ENCODE measurements around the gene FAM184A. TPM values are rescaled to one million over a fixed set of nuclear protein-coding genes. Genes with fewer than 3 reads are reported as not detected.

Gene FAM184A
- total RNA-seq, 2 experiments from 2014 or later, result 3.2 to 4.8 TPM

DNA sequence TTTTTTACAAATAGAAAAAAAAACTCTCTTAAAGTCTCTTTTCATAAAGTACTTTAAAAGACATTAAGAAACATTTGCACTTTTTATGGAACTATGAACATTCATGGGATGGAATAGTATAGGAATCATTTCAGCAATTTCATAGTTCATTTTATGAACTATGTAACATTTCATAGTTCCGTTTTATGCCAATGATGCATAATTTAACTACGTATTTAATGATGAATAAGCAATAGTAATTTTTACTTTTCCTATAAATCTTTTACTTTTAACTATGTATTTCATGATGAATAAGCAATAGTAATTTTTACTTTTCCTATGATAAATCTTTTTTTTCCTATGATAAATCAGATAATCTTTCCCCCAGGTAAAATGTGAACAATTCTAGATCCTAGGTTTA, 47.7 kb downstream of the FAM184A start:
- no peak for TF ChIP-seq CTCF (IDR thresholded peaks at IDR 0.05)

GRCh38 chr6:119028091-119028490, 50.4 kb downstream of the FAM184A start:
- ATAC-seq (no peak), DNase-seq (no peak)
- H3K27ac Mint-ChIP-seq, result no peak overlapping the region
- H3K27me3 Mint-ChIP-seq, result no peaks in the 10 kb centered on the region
- intact Hi-C loops (cut with micrococcal nuclease), result no loop called here
- POLR2A ChIA-PET, result interaction anchor here (1.1 kb wide), 1 partner anchor 41 kb away, joined by 3 read pairs; no protein-coding TSS in a partner anchor
- TF ChIP-seq CTCF (IDR thresholded peaks at IDR 0.05), result no peak
- no peaks in the 10 kb centered on the region for H3K4me1 Mint-ChIP-seq (ENCODE audit: low read depth)
- H3K4me3 Mint-ChIP-seq, result no peak overlapping the region
- CTCF ChIA-PET, result no interaction called here
- H3K9me3 Mint-ChIP-seq, result no peaks in the 10 kb centered on the region
- no peaks in the 10 kb centered on the region for H3K36me3 Mint-ChIP-seq (ENCODE audit: low read depth)

More for the DNA sequence above, 47.7 kb downstream of the FAM184A start:
- intact Hi-C loops (cut with micrococcal nuclease), result no loop called here
- Mint-ChIP-seq H3K27me3 (no peaks in the 10 kb centered on the region), H3K36me3 (ENCODE audit: low read depth) (no peaks in the 10 kb centered on the region), H3K27ac (no peak overlapping the region), H3K4me1 (ENCODE audit: low read depth) (no peaks in the 10 kb centered on the region), H3K4me3 (no peak overlapping the region), H3K9me3 (no peaks in the 10 kb centered on the region)
- ATAC-seq (no peak), DNase-seq (no peak)
- ChIA-PET POLR2A (no interaction called here), CTCF (no interaction called here)

- CTCF ChIA-PET, result no interaction called here
Measured at GRCh38 chr6:119027465-119027864, 51.0 kb downstream of the FAM184A start.

DNA sequence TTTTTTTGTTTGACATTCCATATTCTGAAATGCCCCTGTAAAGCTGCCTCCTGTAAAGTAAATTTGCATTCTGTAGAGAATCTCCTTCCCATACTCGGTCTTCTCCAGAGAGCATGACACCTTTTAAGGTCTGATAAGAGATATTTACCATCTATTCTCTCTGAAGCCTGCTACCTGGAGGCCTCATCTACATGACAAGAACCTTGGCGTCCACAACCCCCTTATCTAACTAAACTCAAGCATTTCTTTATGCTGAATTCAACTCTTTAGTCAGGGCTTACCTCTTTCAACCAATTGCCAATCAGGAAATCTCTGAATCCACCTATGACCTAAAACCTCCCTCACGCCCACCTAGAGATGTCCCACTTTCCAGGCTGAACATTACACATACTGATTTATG, 51.6 kb downstream of the FAM184A start:
- no peak for DNase-seq
- Mint-ChIP-seq H3K36me3 (ENCODE audit: low read depth) (no peaks in the 10 kb centered on the region), H3K9me3 (no peaks in the 10 kb centered on the region), H3K27me3 (no peaks in the 10 kb centered on the region), H3K4me1 (ENCODE audit: low read depth) (no peaks in the 10 kb centered on the region), H3K27ac (no peak overlapping the region), H3K4me3 (no peak overlapping the region)
- CTCF ChIA-PET, result no interaction called here
- intact Hi-C loops (cut with micrococcal nuclease), result no loop called here
- POLR2A ChIA-PET, result no interaction called here
- ATAC-seq, result no peak
- no peak for TF ChIP-seq CTCF (IDR thresholded peaks at IDR 0.05)

More at GRCh38 chr6:119027465-119027864, 51.0 kb downstream of the FAM184A start:
- no peaks in the 10 kb centered on the region for H3K27me3 Mint-ChIP-seq
- DNase-seq (no peak), ATAC-seq (no peak)
- intact Hi-C loops (cut with micrococcal nuclease), result no loop called here
- TF ChIP-seq CTCF (IDR thresholded peaks at IDR 0.05), result no peak
- no peak overlapping the region for H3K27ac Mint-ChIP-seq
- H3K36me3 Mint-ChIP-seq (ENCODE audit: low read depth), result no peaks in the 10 kb centered on the region
- H3K9me3 Mint-ChIP-seq, result no peaks in the 10 kb centered on the region
- no peaks in the 10 kb centered on the region for H3K4me1 Mint-ChIP-seq (ENCODE audit: low read depth)
- POLR2A ChIA-PET, result interaction anchor here (1.1 kb wide), 1 partner anchor 41 kb away, joined by 3 read pairs; no protein-coding TSS in a partner anchor
- H3K4me3 Mint-ChIP-seq, result no peak overlapping the region

GRCh38 chr6:119025793-119026192, 52.7 kb downstream of the FAM184A start:
- Mint-ChIP-seq H3K4me3 (no peak overlapping the region), H3K9me3 (no peaks in the 10 kb centered on the region), H3K36me3 (ENCODE audit: low read depth) (no peaks in the 10 kb centered on the region), H3K4me1 (ENCODE audit: low read depth) (no peaks in the 10 kb centered on the region), H3K27ac (no peak overlapping the region), H3K27me3 (no peaks in the 10 kb centered on the region)
- ChIA-PET CTCF (no interaction called here), POLR2A (no interaction called here)
- ATAC-seq (no peak), DNase-seq (no peak)
- intact Hi-C loops (cut with micrococcal nuclease), result no loop called here
- TF ChIP-seq CTCF (IDR thresholded peaks at IDR 0.05), result no peak

Measured in activated CD8-positive, alpha-beta T cell treated with anti-CD3 and anti-CD28 coated beads for 36 hours (primary cell).